ENCODE results near the gene PNMA6F.

The PNMA6F gene

GRCh38 chrX:153361781-153362397 is 40.3 kb upstream of the PNMA6F start:
- H3K4me3 ChIP-seq (ENCODE audit: low read depth, low read length), result no peak overlapping the region
- no peak for TF ChIP-seq CTCF (IDR thresholded peaks at IDR 0.05; ENCODE audit: low read depth, low read length)
- no peak for DNase-seq (ENCODE audit: low read depth, low spot score)
- in situ Hi-C loops (cut with HindIII; ENCODE audit: low sequenced_read_pairs), result no loop called here

GRCh38 chrX:153357877-153358276 is 36.3 kb upstream of the PNMA6F start:
- no peak for TF ChIP-seq CTCF (IDR thresholded peaks at IDR 0.05; ENCODE audit: low read depth, low read length)
- DNase-seq (ENCODE audit: low read depth, low spot score), result no peak
- in situ Hi-C loops (cut with HindIII; ENCODE audit: low sequenced_read_pairs), result no loop called here
- H3K4me3 ChIP-seq (ENCODE audit: low read depth, low read length), result no peak overlapping the region

GRCh38 chrX:153353416-153353815 is 31.8 kb upstream of the PNMA6F start:
- TF ChIP-seq CTCF (IDR thresholded peaks at IDR 0.05; ENCODE audit: low read depth, low read length), result no peak
- H3K4me3 ChIP-seq (ENCODE audit: low read depth, low read length), result no peak overlapping the region
- no peak for DNase-seq (ENCODE audit: low read depth, low spot score)
- in situ Hi-C loops (cut with HindIII; ENCODE audit: low sequenced_read_pairs), result no loop called here

- H3K4me3 ChIP-seq (ENCODE audit: low read depth, low read length), result no peak overlapping the region
- TF ChIP-seq CTCF (IDR thresholded peaks at IDR 0.05; ENCODE audit: low read depth, low read length), result no peak
- in situ Hi-C loops (cut with HindIII; ENCODE audit: low sequenced_read_pairs), result no loop called here
- no peak for DNase-seq (ENCODE audit: low read depth, low spot score)
Observed at GRCh38 chrX:153352858-153353257, 31.3 kb upstream of the PNMA6F start.

GRCh38 chrX:153351981-153352380 is 30.4 kb upstream of the PNMA6F start:
- in situ Hi-C loops (cut with HindIII; ENCODE audit: low sequenced_read_pairs), result no loop called here
- no peak overlapping the region for H3K4me3 ChIP-seq (ENCODE audit: low read depth, low read length)
- DNase-seq (ENCODE audit: low read depth, low spot score), result no peak
- no peak for TF ChIP-seq CTCF (IDR thresholded peaks at IDR 0.05; ENCODE audit: low read depth, low read length)

GRCh38 chrX:153349952-153350351 is 28.4 kb upstream of the PNMA6F start:
- TF ChIP-seq CTCF (IDR thresholded peaks at IDR 0.05; ENCODE audit: low read depth, low read length), result no peak
- in situ Hi-C loops (cut with HindIII; ENCODE audit: low sequenced_read_pairs), result no loop called here
- H3K4me3 ChIP-seq (ENCODE audit: low read depth, low read length), result no peak overlapping the region
- DNase-seq (ENCODE audit: low read depth, low spot score), result no peak

GRCh38 chrX:153348421-153348820 is 26.9 kb upstream of the PNMA6F start:
- DNase-seq (ENCODE audit: low read depth, low spot score), result no peak
- no peak overlapping the region for H3K4me3 ChIP-seq (ENCODE audit: low read depth, low read length)
- TF ChIP-seq CTCF (IDR thresholded peaks at IDR 0.05; ENCODE audit: low read depth, low read length), result no peak
- in situ Hi-C loops (cut with HindIII; ENCODE audit: low sequenced_read_pairs), result no loop called here

Measured in astrocyte of the spinal cord (primary cell).